VCaP (cell line): ENCODE data around the gene DCAF5.
"Not testable (repeated sequence)": the region's sequence is repeated elsewhere in the genome, so short reads cannot be mapped to it uniquely, and the experiment has no call there.

Source experiments
- H3K27ac ChIP-seq: fragments of 450-650 bp; 2 replicates; pipeline ENCODE4 v1.5.1; 2017
- CTCF ChIP-seq: fragments of 450-650 bp; conservative IDR thresholded peaks from 2 replicates; pipeline ENCODE4 v1.5.1; 2017; ENCODE audit warnings: mild to moderate bottlenecking, moderate library complexity

DCAF5 gene

GRCh38 chr14:69037790-69038454 lies 115.0 kb downstream of the DCAF5 start:
- no peak overlapping the region for H3K27ac ChIP-seq
- no peak for TF ChIP-seq CTCF

- H3K27ac ChIP-seq = no peak overlapping the region
- TF ChIP-seq CTCF = no peak
These were observed 116.0 kb downstream of the DCAF5 start for GRCh38 chr14:69036757-69037506.

- no peak overlapping the region for H3K27ac ChIP-seq
These were observed 118.2 kb downstream of the DCAF5 start for GRCh38 chr14:69034612-69035262.

GRCh38 chr14:69027242-69027913 lies 125.5 kb downstream of the DCAF5 start:
- no peak overlapping the region for H3K27ac ChIP-seq
- no peak for TF ChIP-seq CTCF

More at GRCh38 chr14:69034612-69035262, 118.2 kb downstream of the DCAF5 start:
- TF ChIP-seq CTCF = no peak

GRCh38 chr14:69023035-69023434 lies 129.9 kb downstream of the DCAF5 start:
- TF ChIP-seq CTCF = no peak
- H3K27ac ChIP-seq = no peak overlapping the region

- not testable (repeated sequence) for H3K27ac ChIP-seq
These were observed 130.8 kb downstream of the DCAF5 start for GRCh38 chr14:69022093-69022492.

- no peak overlapping the region for H3K27ac ChIP-seq
- TF ChIP-seq CTCF = no peak
These were observed 135.2 kb downstream of the DCAF5 start for GRCh38 chr14:69017706-69018105.
